ENCODE results near the gene SCT. TPM values are rescaled to one million over a fixed set of nuclear protein-coding genes. Genes with fewer than 3 reads are reported as not detected.

SCT gene
- total and polyA plus RNA-seq, 2 of the 8 experiments (the other 6 are each of a cell fraction or from before 2014, with no cell fraction given), result 1.7 to 2.0 TPM

GRCh38 chr11:595400-595799, 31.6 kb downstream of the SCT start:
- 88% methylated on average over 9 of the region's 10 CpGs; no CpG with 5 or more reads in 1 of the 2 experiments for WGBS, 2 experiments (ENCODE audit: extremely low coverage in 1 of 2, insufficient coverage in 1 of 2, insufficient read length in 1 of 2, insufficient replicate concordance in 2 of 2, low coverage in 1 of 2, low lambda C conversion rate in 2 of 2, missing lambda C conversion rate in 1 of 2)
- no peak for TF ChIP-seq HDAC2 (IDR thresholded peaks at IDR 0.05; ENCODE audit: borderline replicate concordance in 1 of 2, low read depth in 2 of 2, low read length in 2 of 2)
- no peak for TF ChIP-seq SIN3A (conservative IDR thresholded peaks at IDR 0.05 in 1 of 2, IDR thresholded peaks at IDR 0.05 in 1 of 2; ENCODE audit: low read depth in 1 of 2, low read length in 2 of 2)
- TF ChIP-seq BCL11A (IDR thresholded peaks at IDR 0.05; ENCODE audit: low read depth in 2 of 2, low read length in 2 of 2), result no peak
- TF ChIP-seq EZH2 (IDR thresholded peaks at IDR 0.05; ENCODE audit: low read depth, low read length, severe bottlenecking), result no peak
- TF ChIP-seq GTF2F1 (IDR thresholded peaks at IDR 0.05; ENCODE audit: borderline replicate concordance, low read depth, low read length), result no peak
- no peak for TF ChIP-seq RFX5 (IDR thresholded peaks at IDR 0.05; ENCODE audit: borderline replicate concordance, low read depth, low read length)

More at GRCh38 chr11:595400-595799, 31.6 kb downstream of the SCT start:
- Histone ChIP-seq H2BK15ac (ENCODE audit: low read length) (no peak overlapping the region), H3K4me1 (replicated peaks in 1 of 4; ENCODE audit: control insufficient read depth in 3 of 4, insufficient read depth in 4 of 4, low read length in 3 of 4) (no peaks in the 10 kb centered on the region), H3K4me3 (ENCODE audit: extremely low read depth in 1 of 4, insufficient read depth in 2 of 4, low read depth in 3 of 4, low read length in 4 of 4) (no peak overlapping the region), H4K5ac (ENCODE audit: insufficient read length, low read depth, low read length) (no peak overlapping the region), H3K14ac (ENCODE audit: insufficient read length) (no peak overlapping the region), H2AFZ (ENCODE audit: low read length) (no peak overlapping the region), H3K27ac (ENCODE audit: low read depth, low read length) (no peak overlapping the region; the same call in 1 of the 2 replicates), H3K27me3 (replicated peaks in 1 of 4; ENCODE audit: control insufficient read depth in 3 of 4, extremely low read depth in 1 of 4, insufficient read depth in 3 of 4, low read length in 3 of 4) (no peaks in the 10 kb centered on the region), H2BK20ac (ENCODE audit: low read length) (no peak overlapping the region), H2BK12ac (ENCODE audit: low read depth, low read length) (no peak overlapping the region), H3K36me3 (ENCODE audit: control insufficient read depth in 2 of 4, insufficient read depth in 4 of 4, low read length in 3 of 4) (peaks cover 18 to 66% (median 52%) of the 10 kb centered on the region in 4 experiments), H4K91ac (replicated peaks; ENCODE audit: insufficient read length, low read length) (no peak overlapping the region), H3K18ac (ENCODE audit: extremely low read depth, low read length) (no peak overlapping the region), H4K20me1 (replicated peaks in 1 of 2; ENCODE audit: control insufficient read depth in 1 of 2, insufficient read depth in 2 of 2, low read length in 2 of 2) (peaks cover 5 to 6% of the 10 kb centered on the region in 2 experiments), H3K79me2 (ENCODE audit: control insufficient read depth in 1 of 2, insufficient read depth in 2 of 2, low read length in 2 of 2) (no peaks in the 10 kb centered on the region; a peak in 1 of 4 replicates), H3K79me1 (ENCODE audit: low read depth, low read length) (peaks cover 4% of the 10 kb centered on the region; the same call in 1 of the 2 replicates), H2AK5ac (ENCODE audit: low read depth, low read length) (no peak overlapping the region), H3K9me3 (ENCODE audit: insufficient read depth in 2 of 2, low read depth in 1 of 2, low read length in 1 of 2) (no peaks in the 10 kb centered on the region), H3K9ac (replicated peaks in 1 of 4; ENCODE audit: extremely low read depth in 1 of 4, low read depth in 3 of 4, low read length in 3 of 4) (no peak overlapping the region), H3K23me2 (ENCODE audit: low read depth, low read length) (no peaks in the 10 kb centered on the region), H3K4me2 (ENCODE audit: insufficient read depth in 1 of 2, low read depth in 2 of 2, low read length in 2 of 2) (no peak overlapping the region), H4K8ac (ENCODE audit: extremely low read depth, insufficient read depth, low read length) (no peak overlapping the region), H3K23ac (ENCODE audit: insufficient read length) (no peak overlapping the region), H3K56ac (replicated peaks; ENCODE audit: insufficient read length, low read depth, low read length) (no peak overlapping the region), H3K4ac (replicated peaks; ENCODE audit: insufficient read length, low read depth, low read length) (no peak overlapping the region), H2BK120ac (replicated peaks; ENCODE audit: low read depth, low read length) (no peak overlapping the region), H2BK5ac (ENCODE audit: low read depth, low read length) (no peak overlapping the region)
- ChIA-PET CTCF (ENCODE audit: partially characterized antibody) (interaction anchor here (0.5 to 2.4 kb wide), 9 partner anchors 9 to 70 kb away, joined by 3 to 8 read pairs (median 4); no protein-coding TSS in a partner anchor), POLR2A (ENCODE audit: partially characterized antibody) (no interaction called here)
- no peak for FAIRE-seq
- no peak for DNase-seq (ENCODE audit: low read depth in 1 of 2, low spot score in 2 of 2)
